IMR-90 (cell line): ENCODE measurements around the gene UBASH3B. TPM values are rescaled to one million over a fixed set of nuclear protein-coding genes. Genes with fewer than 3 reads are reported as not detected.

ENCODE experiments used
- ATAC-seq: fragments of 200-7000 bp; cut with Tn5 transposase; 2 replicates; pipeline ENCODE4 v1.9.1; 2020; ENCODE audit warnings: low read depth, mild to moderate bottlenecking, moderate library complexity
- BruUV-seq: library from RNA; stranded (reverse); fragments of 400-500 nt; replicated peaks from 2 replicates; lab custom pipeline; 2021; lab: Mats Ljungman, UMichigan
- CTCF ChIA-PET: fragments of 300-600 bp; formaldehyde crosslinking; extraction: SDS; loops from one replicate; lab custom pipeline; 2021; ENCODE audit warnings: antibody characterized with exemption; lab: Yijun Ruan, JAX
- POLR2A ChIA-PET: fragments of 300-600 bp; sonication (Branson Sonifier 250); formaldehyde crosslinking; loops from one replicate; lab custom pipeline; 2022; ENCODE audit warnings: antibody characterized with exemption; ENCODE audit not compliant: unreplicated experiment; lab: Charles Lee
- DNase-seq: peaks from one replicate; pipeline ENCODE4 v3.0.0; 2013
- H2AFZ ChIP-seq: replicated peaks from 2 replicates; pipeline ENCODE3; 2013; ENCODE audit warnings: low read length, mild to moderate bottlenecking; ENCODE audit not compliant: poor library complexity
- H2AK5ac ChIP-seq: 2 replicates; pipeline ENCODE4 v1.6.1; 2013; ENCODE audit warnings: low read depth, low read length, inconsistent platforms
- H2AK9ac ChIP-seq: replicated peaks from 2 replicates; pipeline ENCODE3; 2013; ENCODE audit warnings: mild to moderate bottlenecking, low read depth, low read length, moderate library complexity; ENCODE audit not compliant: poor library complexity
- H2BK120ac ChIP-seq: 2 replicates; pipeline ENCODE4 v1.6.1; 2013; ENCODE audit warnings: low read depth, low read length, inconsistent platforms
- H2BK15ac ChIP-seq: 3 replicates; pipeline ENCODE4 v1.6.1; 2013; ENCODE audit warnings: low read depth, low read length, inconsistent platforms
- H2BK20ac ChIP-seq: 2 replicates; pipeline ENCODE4 v1.6.1; 2013; ENCODE audit warnings: low read depth, mild to moderate bottlenecking, inconsistent platforms, low read length, moderate library complexity
- H2BK5ac ChIP-seq: 2 replicates; pipeline ENCODE4 v1.6.1; 2013; ENCODE audit warnings: mild to moderate bottlenecking, low read depth, low read length, inconsistent platforms; ENCODE audit not compliant: poor library complexity, severe bottlenecking
- H3K14ac ChIP-seq: replicated peaks from 2 replicates; pipeline ENCODE4 v1.6.1; 2013; ENCODE audit warnings: low read depth, low read length, inconsistent platforms
- H3K18ac ChIP-seq: 2 replicates; pipeline ENCODE4 v1.6.1; 2013; ENCODE audit warnings: low read depth, low read length, control low read depth
- H3K23ac ChIP-seq: 2 replicates; pipeline ENCODE4 v1.6.1; 2013; ENCODE audit warnings: low read depth, low read length, inconsistent platforms
- H3K27ac ChIP-seq: 2 replicates; pipeline ENCODE4 v1.5.1; 2013; ENCODE audit warnings: mild to moderate bottlenecking, control low read depth, low read length; ENCODE audit not compliant: insufficient read depth
- H3K27me3 ChIP-seq: 2 replicates; pipeline ENCODE4 v1.6.1; 2013; ENCODE audit warnings: low read length; ENCODE audit not compliant: control insufficient read depth, insufficient read depth
- H3K36me3 ChIP-seq: 2 replicates; pipeline ENCODE4 v1.6.1; 2013; ENCODE audit warnings: low read length, mixed read lengths; ENCODE audit not compliant: control insufficient read depth, insufficient read depth
- H3K4ac ChIP-seq: 2 replicates; pipeline ENCODE4 v1.6.1; 2013; ENCODE audit warnings: low read depth, low read length, inconsistent platforms
- H3K4me1 ChIP-seq: 2 replicates; pipeline ENCODE4 v1.6.1; 2013; ENCODE audit warnings: low read length, mixed read lengths; ENCODE audit not compliant: control insufficient read depth, insufficient read depth
- H3K4me2 ChIP-seq: 2 replicates; pipeline ENCODE4 v1.6.1; 2013; ENCODE audit warnings: low read depth, mild to moderate bottlenecking, control low read depth, low read length, moderate library complexity
- H3K4me3 ChIP-seq: 2 replicates; pipeline ENCODE4 v1.5.1; 2013; ENCODE audit warnings: low read depth, mild to moderate bottlenecking, control low read depth, low read length, moderate library complexity; ENCODE audit not compliant: insufficient read depth
- H3K56ac ChIP-seq: 2 replicates; pipeline ENCODE4 v1.6.1; 2013; ENCODE audit warnings: low read length, inconsistent platforms; ENCODE audit not compliant: insufficient read depth; ENCODE audit errors: extremely low read depth
- H3K79me1 ChIP-seq, 2 experiments: 2 replicates each; pipeline ENCODE4 v1.6.1; 2013; ENCODE audit warnings: low read length in 2 of 2, inconsistent platforms in 1 of 2, low read depth in 1 of 2
- H3K9ac ChIP-seq: 2 replicates; pipeline ENCODE4 v1.6.1; 2013; ENCODE audit warnings: low read depth, low read length, control low read depth
- H3K9me1 ChIP-seq: 2 replicates; pipeline ENCODE4 v1.6.1; 2013; ENCODE audit warnings: low read length, inconsistent platforms; ENCODE audit not compliant: insufficient read depth
- H3K9me3 ChIP-seq: 2 replicates; pipeline ENCODE4 v1.6.1; 2013; ENCODE audit warnings: low read length; ENCODE audit not compliant: control insufficient read depth, insufficient read depth
- H4K20me1 ChIP-seq: 2 replicates; pipeline ENCODE4 v1.6.1; 2013; ENCODE audit warnings: low read length, inconsistent platforms; ENCODE audit not compliant: insufficient read depth
- H4K5ac ChIP-seq: 2 replicates; pipeline ENCODE4 v1.6.1; 2013; ENCODE audit warnings: mild to moderate bottlenecking, low read depth, low read length, control low read depth
- H4K8ac ChIP-seq, 2 experiments: 2 replicates each; pipeline ENCODE4 v1.6.1; 2013; ENCODE audit warnings: low read depth in 2 of 2, low read length in 2 of 2, control low read depth in 1 of 2, inconsistent platforms in 1 of 2
- H4K91ac ChIP-seq: 2 replicates; pipeline ENCODE4 v1.6.1; 2013; ENCODE audit warnings: low read depth, low read length, inconsistent platforms; ENCODE audit not compliant: insufficient read depth
- CEBPB ChIP-seq: IDR thresholded peaks from 2 replicates; pipeline ENCODE4 v1.6.1; 2012; ENCODE audit warnings: low read depth, low read length, improper control_type of control experiment
- RAD21 ChIP-seq: IDR thresholded peaks from 2 replicates; pipeline ENCODE4 v1.6.1; 2012; ENCODE audit warnings: low read length, improper control_type of control experiment
- SMC3 ChIP-seq: fragments of 150-350 bp; IDR thresholded peaks from 2 replicates; pipeline ENCODE4 v1.6.1; 2016; ENCODE audit warnings: low read depth, mild to moderate bottlenecking, antibody characterized with exemption, low read length, moderate library complexity
- WGBS, 2 experiments: methylation state at CpG; one replicate each; pipeline versions ENCODE4 v1.1.5 to v1.1.7; 2013; ENCODE audit warnings: missing lambda C conversion rate in 2 of 2; ENCODE audit not compliant: insufficient read length in 1 of 2; ENCODE audit errors: extremely low coverage in 2 of 2; 5-methylcytosine and 5-hydroxymethylcytosine counted together
- dilution Hi-C: fragments of 300-500 bp; cut with HindIII; formaldehyde crosslinking; loops from one replicate; pipeline ENCODE4 v1.14.3; 2018; ENCODE audit warnings: low sequenced_read_pairs; ENCODE audit not compliant: unreplicated experiment
- in situ Hi-C: fragments of 300-500 bp; cut with MboI; formaldehyde crosslinking; loops from 3 replicates; pipeline ENCODE4 v1.14.3; 2019; ENCODE audit warnings: low sequenced_read_pairs, inconsistent platforms, mixed read lengths
- intact Hi-C: fragments of 100-400 bp; cut with micrococcal nuclease; formaldehyde crosslinking; loops from 2 replicates; pipeline ENCODE4 v1.10.0; 2022
- polyA plus RNA-seq, 3 experiments: library from polyadenylated mRNA; depleted of rRNA; stranded (reverse); fragments of >200 nt; gene quantifications; 2 replicates each; pipeline ENCODE4 v1.2.3, GENCODE V29; 2012; ENCODE audit warnings: low replicate concordance in 1 of 3
- total RNA-seq: library from RNA; depleted of rRNA; stranded (reverse); fragments of >200 nt; gene quantifications from 2 replicates; pipeline ENCODE4 v1.2.3, GENCODE V29; 2012
- TF ChIP-seq, protein P1 (sequence below): fragments of 150-350 bp; IDR thresholded peaks from 2 replicates; pipeline ENCODE4 v1.6.1; 2017; ENCODE audit warnings: mild to moderate bottlenecking, antibody characterized with exemption, low read length, low read depth

Gene UBASH3B
- total and polyA plus RNA-seq, 2 of the 4 experiments (the other 2 are of a cell fraction), result 27.2 to 48.0 TPM

DNA sequence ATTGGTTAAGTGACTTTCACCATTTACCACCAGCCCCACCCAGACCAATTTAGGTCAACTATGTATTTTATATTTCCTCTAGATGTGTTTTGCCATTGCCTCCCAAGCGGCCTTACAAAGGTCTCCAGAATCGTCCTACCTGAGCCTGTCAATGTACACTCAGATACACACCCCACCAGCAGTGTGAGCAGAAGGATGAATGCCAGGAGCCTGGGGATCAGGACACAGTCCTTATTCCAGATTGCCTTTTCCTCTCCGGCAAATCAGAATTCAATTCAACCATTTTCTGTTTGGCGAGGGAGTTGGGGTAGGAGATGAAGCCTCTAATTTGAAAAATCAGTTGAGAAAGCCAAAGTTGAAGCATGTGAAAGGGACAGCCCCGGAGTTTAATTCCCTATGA is 147.4 kb downstream of the UBASH3B start:
- BruUV-seq, result no TSS peak

More for the DNA sequence above, 147.4 kb downstream of the UBASH3B start:
- H3K18ac ChIP-seq, result no peak overlapping the region; the same call in 1 of the 2 replicates
- no peak overlapping the region for H3K27ac ChIP-seq
- ATAC-seq (no peak), DNase-seq (no peak)
- H3K9me3 ChIP-seq, result no peaks in the 10 kb centered on the region
- H3K9ac ChIP-seq, result no peak overlapping the region
- no CpG with 5 or more reads among the region's 5 CpGs for WGBS, 2 experiments
- peaks cover 11% of the 10 kb centered on the region for H3K4me1 ChIP-seq
- intact Hi-C loops (no loop called here), dilution Hi-C loops (no loop called here), in situ Hi-C loops (no loop called here)
- H3K56ac ChIP-seq, result no peak overlapping the region
- no peak overlapping the region for H2BK5ac ChIP-seq
- no peak overlapping the region for H4K8ac ChIP-seq
- H3K27me3 ChIP-seq, result no peaks in the 10 kb centered on the region
- H3K9me1 ChIP-seq, result peaks cover 12% of the 10 kb centered on the region
- no peak overlapping the region for H3K4me3 ChIP-seq
- no peak overlapping the region for H2AK5ac ChIP-seq
- no peak overlapping the region for H4K5ac ChIP-seq
- H3K14ac ChIP-seq, result no peak overlapping the region
- no peaks in the 10 kb centered on the region for H4K20me1 ChIP-seq
- H3K4me2 ChIP-seq, result no peak overlapping the region
- no peak overlapping the region for H2BK15ac ChIP-seq
- H2BK120ac ChIP-seq, result no peak overlapping the region
- H3K4ac ChIP-seq, result no peak overlapping the region
- H2AK9ac ChIP-seq, result no peak overlapping the region
- no peak overlapping the region for H3K23ac ChIP-seq
- TF ChIP-seq RAD21, result no peak
- no peak for TF ChIP-seq CEBPB
- TF ChIP-seq, protein P1, sequence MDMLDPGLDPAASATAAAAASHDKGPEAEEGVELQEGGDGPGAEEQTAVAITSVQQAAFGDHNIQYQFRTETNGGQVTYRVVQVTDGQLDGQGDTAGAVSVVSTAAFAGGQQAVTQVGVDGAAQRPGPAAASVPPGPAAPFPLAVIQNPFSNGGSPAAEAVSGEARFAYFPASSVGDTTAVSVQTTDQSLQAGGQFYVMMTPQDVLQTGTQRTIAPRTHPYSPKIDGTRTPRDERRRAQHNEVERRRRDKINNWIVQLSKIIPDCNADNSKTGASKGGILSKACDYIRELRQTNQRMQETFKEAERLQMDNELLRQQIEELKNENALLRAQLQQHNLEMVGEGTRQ, result no peak
- no peak for TF ChIP-seq SMC3
- peaks cover 11% of the 10 kb centered on the region for H3K36me3 ChIP-seq
- no peak overlapping the region for H2AFZ ChIP-seq
- H3K79me1 ChIP-seq, result peaks cover 4 to 8% of the 10 kb centered on the region in 2 experiments; a peak in 2 of 4 replicates
- no peak overlapping the region for H2BK20ac ChIP-seq
- no peak overlapping the region for H4K91ac ChIP-seq
- CTCF ChIA-PET, result no interaction called here
- POLR2A ChIA-PET, result no interaction called here
